HepG2 (cell line): ENCODE measurements around the gene JPH2. TPM values are rescaled to one million over a fixed set of nuclear protein-coding genes. Genes with fewer than 3 reads are reported as not detected.

Experiments
- CC2D1A ChIP-seq: sonication (generic); formaldehyde crosslinking; IDR thresholded peaks from 2 replicates; pipeline ENCODE4 v1.8.1; 2023; ENCODE audit warnings: mild to moderate bottlenecking, missing genetic modification reagents
- HOXA5 ChIP-seq: sonication (generic); formaldehyde crosslinking; IDR thresholded peaks from 2 replicates; pipeline ENCODE4 v1.4.0; 2020; ENCODE audit warnings: missing genetic modification reagents
- NFE2 ChIP-seq: sonication (generic); formaldehyde crosslinking; IDR thresholded peaks from 2 replicates; pipeline ENCODE4 v1.4.0; 2020; ENCODE audit warnings: missing genetic modification reagents
- NFKB2 ChIP-seq: sonication (generic); formaldehyde crosslinking; IDR thresholded peaks from 2 replicates; pipeline ENCODE4 v1.4.0; 2020; ENCODE audit warnings: missing genetic modification reagents, borderline replicate concordance
- NKX3-1 ChIP-seq: sonication (generic); formaldehyde crosslinking; IDR thresholded peaks from 2 replicates; pipeline ENCODE4 v1.5.0; 2020; ENCODE audit warnings: missing genetic modification reagents
- PHF8 ChIP-seq: sonication (generic); formaldehyde crosslinking; IDR thresholded peaks from 2 replicates; pipeline ENCODE4 v1.5.0; 2020; ENCODE audit warnings: missing genetic modification reagents
- POLR2AphosphoS2 ChIP-seq: IDR thresholded peaks from 2 replicates; pipeline ENCODE4 v1.6.1; 2011; ENCODE audit warnings: low read depth, low read length, improper control_type of control experiment
- ZNF230 ChIP-seq: sonication (generic); formaldehyde crosslinking; IDR thresholded peaks from 2 replicates; pipeline ENCODE4 v1.4.0; 2020; ENCODE audit warnings: mild to moderate bottlenecking, missing genetic modification reagents
- ZNF251 ChIP-seq: sonication (generic); formaldehyde crosslinking; IDR thresholded peaks from 2 replicates; pipeline ENCODE4 v1.9.0; 2021; ENCODE audit warnings: mild to moderate bottlenecking, missing genetic modification reagents
- ZNF546 ChIP-seq: sonication (generic); formaldehyde crosslinking; conservative IDR thresholded peaks from 2 replicates; pipeline ENCODE4 v1.8.1; 2023; ENCODE audit warnings: mild to moderate bottlenecking, missing genetic modification reagents
- ZNF556 ChIP-seq: sonication (generic); formaldehyde crosslinking; IDR thresholded peaks from 2 replicates; pipeline ENCODE4 v1.4.0; 2020; ENCODE audit warnings: mild to moderate bottlenecking, missing genetic modification reagents, borderline replicate concordance
- ZNF839 ChIP-seq: sonication (generic); formaldehyde crosslinking; IDR thresholded peaks from 2 replicates; pipeline ENCODE4 v1.4.0; 2020; ENCODE audit warnings: missing genetic modification reagents, mild to moderate bottlenecking, borderline replicate concordance
- polyA plus RNA-seq, 8 experiments: library from polyadenylated mRNA; depleted of rRNA in 3 of 8; stranded (reverse) in 7 of 8; unstranded in 1 of 8; fragments of >200 nt; fragmentation: Illumina TruSeq in 4 of 8; extraction: Trizol in 4 of 8; gene quantifications; 2 replicates each; pipeline versions ENCODE4 v1.2.1 to v1.2.3, GENCODE V29; 2011 to 2016; ENCODE audit warnings: low read depth in 4 of 8, missing spikeins in 1 of 8, mixed read lengths in 1 of 8; ENCODE audit not compliant: insufficient read depth in 1 of 8
- total RNA-seq, 5 experiments: library from RNA; depleted of rRNA; stranded (reverse); fragments of >200 nt; fragmentation: Illumina TruSeq; extraction: Trizol; gene quantifications; 2 replicates each; pipeline ENCODE4 v1.2.3, GENCODE V29; 2016; ENCODE audit warnings: low read depth in 1 of 5
- TF ChIP-seq, protein P1 (sequence below): sonication (generic); formaldehyde crosslinking; IDR thresholded peaks from 2 replicates; pipeline ENCODE4 v1.5.0; 2020; ENCODE audit warnings: missing genetic modification reagents
- TF ChIP-seq, protein P2 (sequence below): IDR thresholded peaks from 2 replicates; pipeline ENCODE4 v1.6.1; 2016; ENCODE audit warnings: mild to moderate bottlenecking
- TF ChIP-seq, protein P3 (sequence below): sonication (generic); formaldehyde crosslinking; conservative IDR thresholded peaks from 2 replicates; pipeline ENCODE4 v1.4.0; 2020; ENCODE audit warnings: missing genetic modification reagents
- TF ChIP-seq, protein P4 (sequence below): sonication (generic); formaldehyde crosslinking; IDR thresholded peaks from 2 replicates; pipeline ENCODE4 v1.4.0; 2020; ENCODE audit warnings: missing genetic modification reagents
- TF ChIP-seq, protein P5 (sequence below), 2 experiments: sonication (generic) in 1 of 2; formaldehyde crosslinking in 1 of 2; IDR thresholded peaks; 2 replicates each; pipeline versions ENCODE4 v1.5.1 to v1.6.1; 2011 to 2020; ENCODE audit warnings: borderline replicate concordance in 1 of 2, low read depth in 1 of 2, low read length in 1 of 2, mild to moderate bottlenecking in 1 of 2, missing genetic modification reagents in 1 of 2, moderate library complexity in 1 of 2
- TF ChIP-seq, protein P6 (sequence below): sonication (generic); formaldehyde crosslinking; IDR thresholded peaks from 2 replicates; pipeline ENCODE4 v1.4.0; 2020; ENCODE audit warnings: missing genetic modification reagents

The JPH2 gene
- total and polyA plus RNA-seq, 2 of the 13 experiments (the other 11 are each of a cell fraction or from before 2014, with no cell fraction given) = 0.42 TPM; not detected in 1

DNA sequence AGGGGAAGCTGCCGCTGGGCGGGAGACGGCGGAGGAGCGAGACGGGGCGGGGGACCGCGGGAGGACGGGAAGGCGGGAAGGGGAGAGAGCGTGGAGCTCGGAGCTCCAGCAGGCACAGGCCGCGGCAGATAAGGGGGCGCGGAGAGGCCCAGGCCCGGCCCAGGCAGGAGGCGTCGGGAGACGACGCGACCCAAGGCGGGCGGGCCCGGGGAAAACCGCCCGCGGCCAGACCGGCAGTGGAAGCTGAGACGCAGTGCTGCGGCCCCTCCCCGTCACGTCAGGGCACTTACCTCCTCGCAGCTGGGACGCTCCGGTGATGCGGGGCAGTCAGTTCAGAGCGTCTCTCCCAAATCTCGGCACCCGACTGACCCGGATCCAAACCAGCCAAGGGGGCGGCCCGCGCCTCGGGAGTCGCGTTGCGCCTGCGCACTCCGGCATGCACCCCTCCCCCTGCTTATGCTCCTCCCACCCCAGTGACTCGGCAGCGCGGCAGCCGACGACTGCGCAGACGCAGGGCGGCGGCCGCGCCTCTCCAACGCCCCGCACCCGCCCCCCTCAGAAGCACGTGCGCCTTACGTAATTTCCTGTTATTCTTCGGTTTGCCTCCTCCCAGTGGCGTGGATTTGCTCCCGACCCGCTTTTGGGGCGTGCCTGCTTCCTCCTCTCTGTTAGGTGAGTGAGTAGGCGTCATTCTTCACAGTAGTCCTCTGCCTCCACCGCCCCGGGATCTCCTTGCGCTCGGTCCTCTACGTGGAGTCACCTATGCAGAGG lies 23.6 kb upstream of the JPH2 start, which contains the start of gene OSER1 (continued):
- TF ChIP-seq, protein P1, sequence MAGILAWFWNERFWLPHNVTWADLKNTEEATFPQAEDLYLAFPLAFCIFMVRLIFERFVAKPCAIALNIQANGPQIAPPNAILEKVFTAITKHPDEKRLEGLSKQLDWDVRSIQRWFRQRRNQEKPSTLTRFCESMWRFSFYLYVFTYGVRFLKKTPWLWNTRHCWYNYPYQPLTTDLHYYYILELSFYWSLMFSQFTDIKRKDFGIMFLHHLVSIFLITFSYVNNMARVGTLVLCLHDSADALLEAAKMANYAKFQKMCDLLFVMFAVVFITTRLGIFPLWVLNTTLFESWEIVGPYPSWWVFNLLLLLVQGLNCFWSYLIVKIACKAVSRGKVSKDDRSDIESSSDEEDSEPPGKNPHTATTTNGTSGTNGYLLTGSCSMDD (CRISPR knock-in tag) = no peak
- TF ChIP-seq, protein P2, sequence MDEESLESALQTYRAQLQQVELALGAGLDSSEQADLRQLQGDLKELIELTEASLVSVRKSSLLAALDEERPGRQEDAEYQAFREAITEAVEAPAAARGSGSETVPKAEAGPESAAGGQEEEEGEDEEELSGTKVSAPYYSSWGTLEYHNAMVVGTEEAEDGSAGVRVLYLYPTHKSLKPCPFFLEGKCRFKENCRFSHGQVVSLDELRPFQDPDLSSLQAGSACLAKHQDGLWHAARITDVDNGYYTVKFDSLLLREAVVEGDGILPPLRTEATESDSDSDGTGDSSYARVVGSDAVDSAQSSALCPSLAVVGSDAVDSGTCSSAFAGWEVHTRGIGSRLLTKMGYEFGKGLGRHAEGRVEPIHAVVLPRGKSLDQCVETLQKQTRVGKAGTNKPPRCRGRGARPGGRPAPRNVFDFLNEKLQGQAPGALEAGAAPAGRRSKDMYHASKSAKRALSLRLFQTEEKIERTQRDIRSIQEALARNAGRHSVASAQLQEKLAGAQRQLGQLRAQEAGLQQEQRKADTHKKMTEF = peak; percentile 89
- TF ChIP-seq, protein P3, sequence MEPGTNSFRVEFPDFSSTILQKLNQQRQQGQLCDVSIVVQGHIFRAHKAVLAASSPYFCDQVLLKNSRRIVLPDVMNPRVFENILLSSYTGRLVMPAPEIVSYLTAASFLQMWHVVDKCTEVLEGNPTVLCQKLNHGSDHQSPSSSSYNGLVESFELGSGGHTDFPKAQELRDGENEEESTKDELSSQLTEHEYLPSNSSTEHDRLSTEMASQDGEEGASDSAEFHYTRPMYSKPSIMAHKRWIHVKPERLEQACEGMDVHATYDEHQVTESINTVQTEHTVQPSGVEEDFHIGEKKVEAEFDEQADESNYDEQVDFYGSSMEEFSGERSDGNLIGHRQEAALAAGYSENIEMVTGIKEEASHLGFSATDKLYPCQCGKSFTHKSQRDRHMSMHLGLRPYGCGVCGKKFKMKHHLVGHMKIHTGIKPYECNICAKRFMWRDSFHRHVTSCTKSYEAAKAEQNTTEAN (CRISPR knock-in tag) = no peak; the same call in 1 of the 2 replicates
- TF ChIP-seq ZNF839 (peak; percentile 14; the same call in 1 of the 2 replicates), ZNF251 (CRISPR knock-in tag) (no peak; the same call in 1 of the 2 replicates), PHF8 (peak; percentile 95), NKX3-1 (CRISPR knock-in tag) (peak; percentile 74), NFKB2 (CRISPR knock-in tag) (peak; percentile 12; the same call in 1 of the 2 replicates), ZNF556 (no peak; the same call in none of the 2 replicates), POLR2AphosphoS2 (peak; percentile 71; the same call in 1 of the 2 replicates), CC2D1A (no peak), ZNF546 (CRISPR knock-in tag) (peak; percentile 99), ZNF230 (CRISPR knock-in tag) (no peak; the same call in 1 of the 2 replicates), NFE2 (CRISPR knock-in tag) (peak; percentile 85; the same call in 1 of the 2 replicates), HOXA5 (CRISPR knock-in tag) (peak; percentile 72)
- TF ChIP-seq, protein P4, sequence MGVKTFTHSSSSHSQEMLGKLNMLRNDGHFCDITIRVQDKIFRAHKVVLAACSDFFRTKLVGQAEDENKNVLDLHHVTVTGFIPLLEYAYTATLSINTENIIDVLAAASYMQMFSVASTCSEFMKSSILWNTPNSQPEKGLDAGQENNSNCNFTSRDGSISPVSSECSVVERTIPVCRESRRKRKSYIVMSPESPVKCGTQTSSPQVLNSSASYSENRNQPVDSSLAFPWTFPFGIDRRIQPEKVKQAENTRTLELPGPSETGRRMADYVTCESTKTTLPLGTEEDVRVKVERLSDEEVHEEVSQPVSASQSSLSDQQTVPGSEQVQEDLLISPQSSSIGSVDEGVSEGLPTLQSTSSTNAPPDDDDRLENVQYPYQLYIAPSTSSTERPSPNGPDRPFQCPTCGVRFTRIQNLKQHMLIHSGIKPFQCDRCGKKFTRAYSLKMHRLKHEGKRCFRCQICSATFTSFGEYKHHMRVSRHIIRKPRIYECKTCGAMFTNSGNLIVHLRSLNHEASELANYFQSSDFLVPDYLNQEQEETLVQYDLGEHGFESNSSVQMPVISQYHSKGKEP (CRISPR knock-in tag) = 0 out of 2 replicates have a peak, but pooled peaks have one; percentile 17
- TF ChIP-seq, protein P5, sequence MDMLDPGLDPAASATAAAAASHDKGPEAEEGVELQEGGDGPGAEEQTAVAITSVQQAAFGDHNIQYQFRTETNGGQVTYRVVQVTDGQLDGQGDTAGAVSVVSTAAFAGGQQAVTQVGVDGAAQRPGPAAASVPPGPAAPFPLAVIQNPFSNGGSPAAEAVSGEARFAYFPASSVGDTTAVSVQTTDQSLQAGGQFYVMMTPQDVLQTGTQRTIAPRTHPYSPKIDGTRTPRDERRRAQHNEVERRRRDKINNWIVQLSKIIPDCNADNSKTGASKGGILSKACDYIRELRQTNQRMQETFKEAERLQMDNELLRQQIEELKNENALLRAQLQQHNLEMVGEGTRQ (IDR thresholded peaks at IDR 0.05; ENCODE audit: low read depth, low read length) = peak; percentile 87
- TF ChIP-seq, protein P5 (CRISPR knock-in tag; IDR thresholded peaks at IDR 0.05; ENCODE audit: borderline replicate concordance) = peak; percentile 94; the same call in 1 of the 2 replicates
- TF ChIP-seq, protein P6, sequence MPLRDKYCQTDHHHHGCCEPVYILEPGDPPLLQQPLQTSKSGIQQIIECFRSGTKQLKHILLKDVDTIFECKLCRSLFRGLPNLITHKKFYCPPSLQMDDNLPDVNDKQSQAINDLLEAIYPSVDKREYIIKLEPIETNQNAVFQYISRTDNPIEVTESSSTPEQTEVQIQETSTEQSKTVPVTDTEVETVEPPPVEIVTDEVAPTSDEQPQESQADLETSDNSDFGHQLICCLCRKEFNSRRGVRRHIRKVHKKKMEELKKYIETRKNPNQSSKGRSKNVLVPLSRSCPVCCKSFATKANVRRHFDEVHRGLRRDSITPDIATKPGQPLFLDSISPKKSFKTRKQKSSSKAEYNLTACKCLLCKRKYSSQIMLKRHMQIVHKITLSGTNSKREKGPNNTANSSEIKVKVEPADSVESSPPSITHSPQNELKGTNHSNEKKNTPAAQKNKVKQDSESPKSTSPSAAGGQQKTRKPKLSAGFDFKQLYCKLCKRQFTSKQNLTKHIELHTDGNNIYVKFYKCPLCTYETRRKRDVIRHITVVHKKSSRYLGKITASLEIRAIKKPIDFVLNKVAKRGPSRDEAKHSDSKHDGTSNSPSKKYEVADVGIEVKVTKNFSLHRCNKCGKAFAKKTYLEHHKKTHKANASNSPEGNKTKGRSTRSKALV (CRISPR knock-in tag) = no peak
